ENCODE data around the gene TMEM178B.

- no peak for TF ChIP-seq JUND (IDR thresholded peaks at IDR 0.05; ENCODE audit: borderline replicate concordance, low read depth, low read length)
- TF ChIP-seq JUND (tag; IDR thresholded peaks at IDR 0.05; ENCODE audit: borderline replicate concordance, low read depth, low read length), result no peak
- no peak for TF ChIP-seq CTCF (IDR thresholded peaks at IDR 0.05 in 2 of 3, conservative IDR thresholded peaks at IDR 0.05 in 1 of 3; ENCODE audit: insufficient read depth in 2 of 3, low read depth in 1 of 3, low read length in 3 of 3)
- no peak for TF ChIP-seq SMAD4 (CRISPR knock-in tag; conservative IDR thresholded peaks at IDR 0.05)
- TF ChIP-seq HIVEP1 (CRISPR knock-in tag; IDR thresholded peaks at IDR 0.05), result no peak
- TF ChIP-seq KDM4B (IDR thresholded peaks at IDR 0.05; ENCODE audit: borderline replicate concordance in 2 of 2, low read depth in 1 of 2), result no peak
- TF ChIP-seq, protein P1, sequence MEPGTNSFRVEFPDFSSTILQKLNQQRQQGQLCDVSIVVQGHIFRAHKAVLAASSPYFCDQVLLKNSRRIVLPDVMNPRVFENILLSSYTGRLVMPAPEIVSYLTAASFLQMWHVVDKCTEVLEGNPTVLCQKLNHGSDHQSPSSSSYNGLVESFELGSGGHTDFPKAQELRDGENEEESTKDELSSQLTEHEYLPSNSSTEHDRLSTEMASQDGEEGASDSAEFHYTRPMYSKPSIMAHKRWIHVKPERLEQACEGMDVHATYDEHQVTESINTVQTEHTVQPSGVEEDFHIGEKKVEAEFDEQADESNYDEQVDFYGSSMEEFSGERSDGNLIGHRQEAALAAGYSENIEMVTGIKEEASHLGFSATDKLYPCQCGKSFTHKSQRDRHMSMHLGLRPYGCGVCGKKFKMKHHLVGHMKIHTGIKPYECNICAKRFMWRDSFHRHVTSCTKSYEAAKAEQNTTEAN (CRISPR knock-in tag; IDR thresholded peaks at IDR 0.05), result no peak
- no peak for TF ChIP-seq FOSL1 (tag; conservative IDR thresholded peaks at IDR 0.05)
- no peak for TF ChIP-seq POLR2AphosphoS5 (IDR thresholded peaks at IDR 0.05; ENCODE audit: control insufficient read depth, insufficient read depth, low read depth, low read length)
- no peak for TF ChIP-seq RB1 (IDR thresholded peaks at IDR 0.05; ENCODE audit: low read depth)
- TF ChIP-seq ZNF24 (IDR thresholded peaks at IDR 0.05), result no peak
- no peak for TF ChIP-seq CEBPB (tag; IDR thresholded peaks at IDR 0.05)
- TF ChIP-seq IRF1 (CRISPR knock-in tag; IDR thresholded peaks at IDR 0.05; ENCODE audit: borderline replicate concordance), result no peak
These were observed 246.4 kb downstream of the TMEM178B start for GRCh38 chr7:141320287-141320686.
